WTC11 (cell line): ENCODE data around the gene GALNT15. TPM values are rescaled to one million over a fixed set of nuclear protein-coding genes. Genes with fewer than 3 reads are reported as not detected.

Experiments
- ATAC-seq: fragments of 200-7000 bp; cut with Tn5 transposase; 2 replicates; pipeline ENCODE4 v1.10.0; 2021; ENCODE audit warnings: mild to moderate bottlenecking, moderate library complexity
- CTCF ChIA-PET: fragments of 300-600 bp; sonication (Branson Sonifier 250); formaldehyde crosslinking; loops from one replicate; lab custom pipeline; 2021; ENCODE audit warnings: antibody characterized with exemption; lab: Charles Lee
- POLR2A ChIA-PET: fragments of 350-600 bp; sonication (Branson Sonifier 250); formaldehyde crosslinking; loops from one replicate; lab custom pipeline; 2021; ENCODE audit warnings: antibody characterized with exemption; lab: Charles Lee
- DNase-seq: peaks from one replicate; pipeline ENCODE4 v3.0.0; 2021; ENCODE audit warnings: low spot score
- H3K27ac Mint-ChIP-seq: 2 replicates; pipeline ENCODE4 v1.8.0; 2021; ENCODE audit warnings: mixed read lengths
- H3K27me3 Mint-ChIP-seq: 2 replicates; pipeline ENCODE4 v1.8.0; 2021; ENCODE audit warnings: low read depth, mild to moderate bottlenecking, moderate library complexity, mixed read lengths
- H3K36me3 Mint-ChIP-seq: 2 replicates; pipeline ENCODE4 v1.8.0; 2021; ENCODE audit warnings: mixed read lengths
- H3K4me1 Mint-ChIP-seq: 2 replicates; pipeline ENCODE4 v1.8.0; 2022; ENCODE audit warnings: mixed read lengths
- H3K4me3 Mint-ChIP-seq: 2 replicates; pipeline ENCODE4 v1.8.0; 2021; ENCODE audit warnings: mild to moderate bottlenecking, moderate library complexity, mixed read lengths
- H3K9me3 Mint-ChIP-seq: 2 replicates; pipeline ENCODE4 v1.8.0; 2021; ENCODE audit warnings: mixed read lengths
- ATF3 ChIP-seq: sonication (generic); formaldehyde crosslinking; conservative IDR thresholded peaks from 2 replicates; pipeline ENCODE4 v1.8.1; 2022; ENCODE audit warnings: mild to moderate bottlenecking, missing genetic modification reagents
- CBFB ChIP-seq: sonication (generic); formaldehyde crosslinking; IDR thresholded peaks from 2 replicates; pipeline ENCODE4 v1.8.1; 2022; ENCODE audit warnings: mild to moderate bottlenecking, low read depth, missing genetic modification reagents
- EMX1 ChIP-seq: fragments of 250-450 bp; sonication (Bioruptor Pico); IDR thresholded peaks from 2 replicates; pipeline ENCODE4 v1.8.0; 2021; ENCODE audit warnings: mild to moderate bottlenecking
- ESRRA ChIP-seq: sonication (generic); formaldehyde crosslinking; IDR thresholded peaks from 2 replicates; pipeline ENCODE4 v1.8.1; 2022; ENCODE audit warnings: mild to moderate bottlenecking, missing genetic modification reagents, borderline replicate concordance
- FOXJ3 ChIP-seq: sonication (generic); formaldehyde crosslinking; IDR thresholded peaks from 2 replicates; pipeline ENCODE4 v1.9.0; 2021; ENCODE audit warnings: missing genetic modification reagents, mild to moderate bottlenecking, borderline replicate concordance
- FOXP4 ChIP-seq: sonication (generic); formaldehyde crosslinking; IDR thresholded peaks from 2 replicates; pipeline ENCODE4 v1.8.0; 2022; ENCODE audit warnings: mild to moderate bottlenecking, missing genetic modification reagents
- HMGXB4 ChIP-seq: sonication (generic); formaldehyde crosslinking; IDR thresholded peaks from 2 replicates; pipeline ENCODE4 v1.8.1; 2023; ENCODE audit warnings: mild to moderate bottlenecking, moderate library complexity, missing genetic modification reagents
- MLX ChIP-seq: sonication (generic); formaldehyde crosslinking; IDR thresholded peaks from 2 replicates; pipeline ENCODE4 v1.8.1; 2023; ENCODE audit warnings: mild to moderate bottlenecking, missing genetic modification reagents, moderate library complexity
- MYBL2 ChIP-seq: sonication (generic); formaldehyde crosslinking; IDR thresholded peaks from 2 replicates; pipeline ENCODE4 v1.8.1; 2023; ENCODE audit warnings: mild to moderate bottlenecking, moderate library complexity, missing genetic modification reagents
- NFE2L1 ChIP-seq: sonication (generic); formaldehyde crosslinking; IDR thresholded peaks from 2 replicates; pipeline ENCODE4 v1.8.1; 2023; ENCODE audit warnings: missing genetic modification reagents
- NR3C1 ChIP-seq: sonication (generic); formaldehyde crosslinking; conservative IDR thresholded peaks from 2 replicates; pipeline ENCODE4 v1.8.1; 2023; ENCODE audit warnings: low read depth, mild to moderate bottlenecking, missing genetic modification reagents
- SOX15 ChIP-seq: fragments of 250-450 bp; sonication (Bioruptor Pico); IDR thresholded peaks from 2 replicates; pipeline ENCODE4 v1.9.0; 2021; ENCODE audit warnings: mild to moderate bottlenecking
- SP1 ChIP-seq: sonication (generic); formaldehyde crosslinking; conservative IDR thresholded peaks from 2 replicates; pipeline ENCODE4 v1.8.1; 2022; ENCODE audit warnings: missing genetic modification reagents
- TEAD4 ChIP-seq: sonication (generic); formaldehyde crosslinking; IDR thresholded peaks from 2 replicates; pipeline ENCODE4 v1.8.0; 2022; ENCODE audit warnings: mild to moderate bottlenecking, missing genetic modification reagents
- TP53 ChIP-seq: sonication (generic); formaldehyde crosslinking; IDR thresholded peaks from 2 replicates; pipeline ENCODE4 v1.8.1; 2023; ENCODE audit warnings: mild to moderate bottlenecking, missing genetic modification reagents
- USF1 ChIP-seq: sonication (generic); formaldehyde crosslinking; IDR thresholded peaks from 2 replicates; pipeline ENCODE4 v1.8.0; 2022; ENCODE audit warnings: mild to moderate bottlenecking, missing genetic modification reagents
- USF2 ChIP-seq: sonication (generic); formaldehyde crosslinking; IDR thresholded peaks from 2 replicates; pipeline ENCODE4 v1.8.1; 2023; ENCODE audit warnings: mild to moderate bottlenecking, missing genetic modification reagents, moderate library complexity
- ZNF219 ChIP-seq: sonication (generic); formaldehyde crosslinking; IDR thresholded peaks from 2 replicates; pipeline ENCODE4 v1.8.0; 2023; ENCODE audit warnings: missing genetic modification reagents, mild to moderate bottlenecking, borderline replicate concordance
- ZNF416 ChIP-seq: fragments of 250-450 bp; sonication (Bioruptor Pico); IDR thresholded peaks from 2 replicates; pipeline ENCODE4 v1.9.0; 2021; ENCODE audit warnings: mild to moderate bottlenecking, inconsistent platforms
- ZNF423 ChIP-seq: fragments of 250-450 bp; sonication (Bioruptor Pico); IDR thresholded peaks from 2 replicates; pipeline ENCODE4 v2.1.2; 2022; ENCODE audit warnings: mild to moderate bottlenecking, moderate library complexity
- total RNA-seq: library from RNA; stranded (reverse); gene quantifications from 3 replicates; pipeline ENCODE4 v1.2.3, GENCODE V29; 2021
- TF ChIP-seq, protein P1 (sequence below): sonication (generic); formaldehyde crosslinking; IDR thresholded peaks from 2 replicates; pipeline ENCODE4 v1.8.0; 2022; ENCODE audit warnings: mild to moderate bottlenecking, missing genetic modification reagents
- TF ChIP-seq, protein P2 (sequence below): fragments of 250-450 bp; sonication (Bioruptor Pico); conservative IDR thresholded peaks from 2 replicates; pipeline ENCODE4 v1.9.0; 2021; ENCODE audit warnings: mild to moderate bottlenecking
- TF ChIP-seq, protein P3 (sequence below): sonication (generic); formaldehyde crosslinking; IDR thresholded peaks from 2 replicates; pipeline ENCODE4 v1.8.1; 2022; ENCODE audit warnings: missing genetic modification reagents, borderline replicate concordance

Gene GALNT15
- total RNA-seq, 1 experiment from 2014 or later, result 0.15 TPM

- Mint-ChIP-seq H3K4me1 (peaks cover 27% of the 10 kb centered on the region), H3K27ac (0 out of 2 replicates have a peak overlapping the region, but pooled peaks have one; percentile 24), H3K36me3 (peaks cover 3% of the 10 kb centered on the region), H3K4me3 (no peak overlapping the region), H3K9me3 (no peaks in the 10 kb centered on the region), H3K27me3 (no peaks in the 10 kb centered on the region; the same call in 1 of the 2 replicates)
- TF ChIP-seq ZNF416 (CRISPR knock-in tag), result no peak
- no peak for TF ChIP-seq MYBL2 (CRISPR knock-in tag)
- TF ChIP-seq ATF3, result no peak
- no peak for TF ChIP-seq FOXJ3 (CRISPR knock-in tag)
- ATAC-seq, result peak; percentile 29; the same call in 1 of the 2 replicates
- CTCF ChIA-PET, result interaction anchor here (0.9 kb wide), 2 partner anchors 77 to 204 kb away, joined by 3 read pairs; no protein-coding TSS in a partner anchor
- POLR2A ChIA-PET, result no interaction called here
- DNase-seq, result no peak
Observed at GRCh38 chr3:16254916-16255315, 80.4 kb downstream of the GALNT15 start.

DNA sequence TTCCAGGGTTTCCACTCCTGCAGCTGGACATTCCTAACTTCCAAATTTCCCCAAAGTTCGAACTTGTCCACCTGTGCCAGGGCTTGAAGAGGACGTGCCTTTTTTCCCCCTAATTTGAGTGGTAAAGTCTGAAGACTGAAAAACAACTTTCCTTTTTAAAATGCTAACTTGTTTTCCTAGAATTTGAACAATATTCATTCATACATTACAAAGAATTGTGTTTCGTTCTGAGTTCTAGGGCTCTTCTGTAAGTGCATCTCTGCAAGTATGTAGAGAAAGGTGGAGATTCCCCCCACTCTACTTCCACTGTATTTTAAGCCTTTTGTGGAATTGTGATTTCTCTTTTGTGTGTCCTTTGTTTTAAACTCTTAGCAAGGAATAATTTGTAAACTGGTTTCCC lies 80.8 kb downstream of the GALNT15 start:
- H3K27ac Mint-ChIP-seq, result 0 out of 2 replicates have a peak overlapping the region, but pooled peaks have one; percentile 57
- CTCF ChIA-PET, result interaction anchor here (0.9 kb wide), 1 partner anchor 205 kb away, joined by 3 read pairs; no protein-coding TSS in a partner anchor
- POLR2A ChIA-PET, result no interaction called here
- H3K9me3 Mint-ChIP-seq, result no peaks in the 10 kb centered on the region
- DNase-seq, result no peak
- no peaks in the 10 kb centered on the region; the same call in 1 of the 2 replicates for H3K27me3 Mint-ChIP-seq
- peaks cover 27% of the 10 kb centered on the region for H3K4me1 Mint-ChIP-seq
- TF ChIP-seq CBFB (CRISPR knock-in tag) (no peak), FOXP4 (no peak), ESRRA (CRISPR knock-in tag) (no peak), SP1 (CRISPR knock-in tag) (no peak), EMX1 (no peak), ZNF219 (CRISPR knock-in tag) (no peak), TP53 (no peak), SOX15 (CRISPR knock-in tag) (no peak), NR3C1 (no peak), USF2 (CRISPR knock-in tag) (no peak), MLX (no peak), TEAD4 (CRISPR knock-in tag) (no peak), FOXJ3 (CRISPR knock-in tag) (no peak), HMGXB4 (CRISPR knock-in tag) (no peak), ZNF423 (CRISPR knock-in tag) (no peak), NFE2L1 (no peak), USF1 (CRISPR knock-in tag) (no peak)
- TF ChIP-seq, protein P1, sequence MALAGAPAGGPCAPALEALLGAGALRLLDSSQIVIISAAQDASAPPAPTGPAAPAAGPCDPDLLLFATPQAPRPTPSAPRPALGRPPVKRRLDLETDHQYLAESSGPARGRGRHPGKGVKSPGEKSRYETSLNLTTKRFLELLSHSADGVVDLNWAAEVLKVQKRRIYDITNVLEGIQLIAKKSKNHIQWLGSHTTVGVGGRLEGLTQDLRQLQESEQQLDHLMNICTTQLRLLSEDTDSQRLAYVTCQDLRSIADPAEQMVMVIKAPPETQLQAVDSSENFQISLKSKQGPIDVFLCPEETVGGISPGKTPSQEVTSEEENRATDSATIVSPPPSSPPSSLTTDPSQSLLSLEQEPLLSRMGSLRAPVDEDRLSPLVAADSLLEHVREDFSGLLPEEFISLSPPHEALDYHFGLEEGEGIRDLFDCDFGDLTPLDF, result no peak
- TF ChIP-seq, protein P2, sequence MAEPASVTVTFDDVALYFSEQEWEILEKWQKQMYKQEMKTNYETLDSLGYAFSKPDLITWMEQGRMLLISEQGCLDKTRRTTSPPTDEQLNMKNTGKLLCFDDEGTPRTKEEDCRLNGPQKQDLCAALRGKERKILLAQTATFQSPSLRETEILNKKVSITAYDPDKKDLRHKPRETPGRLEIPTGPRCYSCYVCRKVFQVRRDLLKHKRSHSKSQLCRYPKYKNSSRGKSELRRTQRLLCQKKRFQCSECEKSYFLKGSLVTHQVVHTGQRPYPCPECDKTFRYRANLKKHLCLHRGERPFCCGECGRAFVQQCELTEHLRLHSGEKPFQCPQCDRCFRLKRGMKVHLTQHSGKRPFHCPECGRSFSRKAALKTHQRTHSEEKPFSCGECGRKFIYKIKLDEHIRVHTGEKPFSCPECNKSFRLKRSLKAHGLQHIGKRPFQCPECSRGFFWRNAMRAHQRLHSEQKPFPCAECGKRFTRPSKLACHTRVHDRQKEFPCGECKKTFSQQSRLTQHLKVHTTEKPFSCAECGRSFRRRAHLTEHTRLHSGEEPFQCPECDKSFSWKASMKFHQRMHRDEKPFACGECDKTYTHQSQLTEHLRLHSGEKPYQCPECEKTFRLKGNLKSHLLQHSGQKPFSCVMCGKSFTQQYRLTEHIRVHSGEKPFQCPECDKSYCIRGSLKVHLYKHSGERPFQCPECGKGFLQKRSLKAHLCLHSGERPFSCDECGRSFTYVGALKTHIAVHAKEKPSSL (CRISPR knock-in tag), result no peak
- TF ChIP-seq, protein P3, sequence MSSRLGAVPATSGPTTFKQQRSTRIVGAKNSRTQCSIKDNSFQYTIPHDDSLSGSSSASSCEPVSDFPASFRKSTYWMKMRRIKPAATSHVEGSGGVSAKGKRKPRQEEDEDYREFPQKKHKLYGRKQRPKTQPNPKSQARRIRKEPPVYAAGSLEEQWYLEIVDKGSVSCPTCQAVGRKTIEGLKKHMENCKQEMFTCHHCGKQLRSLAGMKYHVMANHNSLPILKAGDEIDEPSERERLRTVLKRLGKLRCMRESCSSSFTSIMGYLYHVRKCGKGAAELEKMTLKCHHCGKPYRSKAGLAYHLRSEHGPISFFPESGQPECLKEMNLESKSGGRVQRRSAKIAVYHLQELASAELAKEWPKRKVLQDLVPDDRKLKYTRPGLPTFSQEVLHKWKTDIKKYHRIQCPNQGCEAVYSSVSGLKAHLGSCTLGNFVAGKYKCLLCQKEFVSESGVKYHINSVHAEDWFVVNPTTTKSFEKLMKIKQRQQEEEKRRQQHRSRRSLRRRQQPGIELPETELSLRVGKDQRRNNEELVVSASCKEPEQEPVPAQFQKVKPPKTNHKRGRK, result no peak
- peaks cover 6% of the 10 kb centered on the region for H3K36me3 Mint-ChIP-seq
- no peak; the same call in 1 of the 2 replicates for ATAC-seq
- H3K4me3 Mint-ChIP-seq, result no peak overlapping the region
